ENCODE results near the gene RXFP1. TPM values are rescaled to one million over a fixed set of nuclear protein-coding genes. Genes with fewer than 3 reads are reported as not detected.

Gene RXFP1
- total RNA-seq, 1 experiment from 2014 or later, result not detected

DNA sequence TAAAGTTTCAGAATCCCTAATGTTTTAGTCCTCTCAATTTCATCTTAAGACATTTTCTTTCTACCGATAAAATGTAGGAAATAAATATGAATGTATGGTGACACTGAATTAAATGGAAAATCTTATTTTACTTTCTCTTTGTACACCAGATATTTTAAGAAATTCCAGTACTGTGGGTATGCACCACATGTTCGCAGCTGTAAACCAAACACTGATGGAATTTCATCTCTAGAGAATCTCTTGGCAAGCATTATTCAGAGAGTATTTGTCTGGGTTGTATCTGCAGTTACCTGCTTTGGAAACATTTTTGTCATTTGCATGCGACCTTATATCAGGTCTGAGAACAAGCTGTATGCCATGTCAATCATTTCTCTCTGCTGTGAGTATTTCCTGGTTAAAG lies 123.1 kb downstream of the RXFP1 start:
- CTCF ChIA-PET, result no interaction called here
- ATAC-seq, result no peak
- Histone ChIP-seq H3K9me3 (ENCODE audit: control insufficient read depth, insufficient read depth, low read depth, low read length) (no peaks in the 10 kb centered on the region), H3K4me1 (ENCODE audit: control insufficient read depth, insufficient read depth, low read length) (no peaks in the 10 kb centered on the region), H3K27me3 (ENCODE audit: control insufficient read depth, insufficient read depth, low read length) (no peaks in the 10 kb centered on the region; the same call in 1 of the 2 replicates), H3K4me3 (ENCODE audit: low read depth in 2 of 2, low read length in 2 of 2) (no peak overlapping the region), H3K27ac (ENCODE audit: low read length) (no peak overlapping the region), H3K36me3 (ENCODE audit: control insufficient read depth, insufficient read depth, low read length) (no peaks in the 10 kb centered on the region)
- no peak for DNase-seq (ENCODE audit: low read depth, low spot score)
- in situ Hi-C loops (cut with HindIII; ENCODE audit: low pct_unique_long_range_greater_than_20kb, low sequenced_read_pairs), result no loop called here
- TF ChIP-seq SIN3A (IDR thresholded peaks at IDR 0.05; ENCODE audit: borderline replicate concordance, insufficient read depth, low read depth, low read length) (no peak), REST (IDR thresholded peaks at IDR 0.05; ENCODE audit: insufficient read depth in 1 of 2, low read depth in 2 of 2, low read length in 1 of 2) (no peak), TCF7L2 (IDR thresholded peaks at IDR 0.05; ENCODE audit: low read depth, low read length) (no peak), POLR2AphosphoS5 (IDR thresholded peaks at IDR 0.05; ENCODE audit: low read depth, low read length) (no peak)
- TF ChIP-seq, protein P1, sequence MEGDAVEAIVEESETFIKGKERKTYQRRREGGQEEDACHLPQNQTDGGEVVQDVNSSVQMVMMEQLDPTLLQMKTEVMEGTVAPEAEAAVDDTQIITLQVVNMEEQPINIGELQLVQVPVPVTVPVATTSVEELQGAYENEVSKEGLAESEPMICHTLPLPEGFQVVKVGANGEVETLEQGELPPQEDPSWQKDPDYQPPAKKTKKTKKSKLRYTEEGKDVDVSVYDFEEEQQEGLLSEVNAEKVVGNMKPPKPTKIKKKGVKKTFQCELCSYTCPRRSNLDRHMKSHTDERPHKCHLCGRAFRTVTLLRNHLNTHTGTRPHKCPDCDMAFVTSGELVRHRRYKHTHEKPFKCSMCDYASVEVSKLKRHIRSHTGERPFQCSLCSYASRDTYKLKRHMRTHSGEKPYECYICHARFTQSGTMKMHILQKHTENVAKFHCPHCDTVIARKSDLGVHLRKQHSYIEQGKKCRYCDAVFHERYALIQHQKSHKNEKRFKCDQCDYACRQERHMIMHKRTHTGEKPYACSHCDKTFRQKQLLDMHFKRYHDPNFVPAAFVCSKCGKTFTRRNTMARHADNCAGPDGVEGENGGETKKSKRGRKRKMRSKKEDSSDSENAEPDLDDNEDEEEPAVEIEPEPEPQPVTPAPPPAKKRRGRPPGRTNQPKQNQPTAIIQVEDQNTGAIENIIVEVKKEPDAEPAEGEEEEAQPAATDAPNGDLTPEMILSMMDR (IDR thresholded peaks at IDR 0.05), result no peak
- POLR2A ChIA-PET, result no interaction called here
- no TSS peak for BruUV-seq (replicated peaks)
- intact Hi-C loops (cut with micrococcal nuclease; ENCODE audit: unreplicated experiment), result no loop called here

GRCh38 chr4:158649111-158649680 lies 127.5 kb downstream of the RXFP1 start:
- H3K4me1 ChIP-seq (ENCODE audit: control insufficient read depth, insufficient read depth, low read length), result no peaks in the 10 kb centered on the region
- no peaks in the 10 kb centered on the region for H3K36me3 ChIP-seq (ENCODE audit: control insufficient read depth, insufficient read depth, low read length)
- in situ Hi-C loops (cut with HindIII; ENCODE audit: low pct_unique_long_range_greater_than_20kb, low sequenced_read_pairs), result no loop called here
- BruUV-seq (replicated peaks), result no TSS peak
- no peaks in the 10 kb centered on the region; the same call in none of the 2 replicates for H3K27me3 ChIP-seq (ENCODE audit: control insufficient read depth, insufficient read depth, low read length)
- ChIA-PET CTCF (no interaction called here), POLR2A (no interaction called here)
- H3K9me3 ChIP-seq (ENCODE audit: control insufficient read depth, insufficient read depth, low read depth, low read length), result no peaks in the 10 kb centered on the region
- no peak for ATAC-seq
- intact Hi-C loops (cut with micrococcal nuclease; ENCODE audit: unreplicated experiment), result no loop called here
- no peak overlapping the region for H3K27ac ChIP-seq (ENCODE audit: low read length)
- TF ChIP-seq POLR2AphosphoS5 (IDR thresholded peaks at IDR 0.05; ENCODE audit: low read depth, low read length) (no peak), REST (IDR thresholded peaks at IDR 0.05; ENCODE audit: insufficient read depth in 1 of 2, low read depth in 2 of 2, low read length in 1 of 2) (no peak), TCF7L2 (IDR thresholded peaks at IDR 0.05; ENCODE audit: low read depth, low read length) (no peak), SIN3A (IDR thresholded peaks at IDR 0.05; ENCODE audit: borderline replicate concordance, insufficient read depth, low read depth, low read length) (no peak)
- TF ChIP-seq, protein P1 (IDR thresholded peaks at IDR 0.05), result no peak
- no peak overlapping the region for H3K4me3 ChIP-seq (ENCODE audit: low read depth in 2 of 2, low read length in 2 of 2)
- DNase-seq (ENCODE audit: low read depth, low spot score), result no peak
